NOMO-1 treated with DMSO at 0.1 percent for 48 hours (cell line): ENCODE results near the gene TRIM34.
"Not testable (repeated sequence)": the region's sequence is repeated elsewhere in the genome, so short reads cannot be mapped to it uniquely, and the experiment has no call there.

Experiments
- DNase-seq: peaks from one replicate; lab custom pipeline; 2025; ENCODE audit not compliant: unreplicated experiment; lab: John Stamatoyannopoulos, UW

Gene TRIM34

GRCh38 chr11:5683620-5684019 lies 58.8 kb downstream of the TRIM34 start:
- not testable (repeated sequence) for DNase-seq

- DNase-seq: no peak
These were observed 59.3 kb downstream of the TRIM34 start for GRCh38 chr11:5684036-5684645.

GRCh38 chr11:5684646-5685362 lies 60.0 kb downstream of the TRIM34 start, which contains the start of gene TRIM5:
TRIM5 (minus strand) TSS chr11:5685074; CDS start chr11:5680177, 4,897 bp downstream.
- peak; percentile 79 for DNase-seq

- no peak for DNase-seq
These were observed 61.6 kb downstream of the TRIM34 start for GRCh38 chr11:5686426-5686825.

GRCh38 chr11:5688482-5688881 lies 63.7 kb downstream of the TRIM34 start:
- DNase-seq: no peak

- peak; percentile 97 for DNase-seq
These were observed 64.8 kb downstream of the TRIM34 start, which contains the start of gene TRIM22 for GRCh38 chr11:5689551-5689983. TRIM22 (plus strand) TSS chr11:5689790; CDS start chr11:5696233, 6,443 bp downstream.

GRCh38 chr11:5690216-5690615 lies 65.4 kb downstream of the TRIM34 start:
- no peak for DNase-seq

GRCh38 chr11:5690736-5691135 lies 65.9 kb downstream of the TRIM34 start:
- no peak for DNase-seq

- DNase-seq: not testable (repeated sequence)
These were observed 66.6 kb downstream of the TRIM34 start for GRCh38 chr11:5691238-5691963.

GRCh38 chr11:5691964-5692361 lies 67.2 kb downstream of the TRIM34 start:
- DNase-seq: peak; percentile 67
